Activated CD8-positive, alpha-beta memory T cell treated with anti-CD3 and anti-CD28 coated beads for 48 hours (primary cell): ENCODE measurements around the gene YEATS4.

ENCODE experiments used
- DNase-seq, 3 experiments: peaks; one replicate each; pipeline ENCODE4 v3.0.0-alpha.2; 2020; ENCODE audit warnings: low read depth in 2 of 3, low spot score in 2 of 3

YEATS4 gene

GRCh38 chr12:69388371-69388770 is 28.8 kb downstream of the YEATS4 start:
- no peak for DNase-seq

DNA sequence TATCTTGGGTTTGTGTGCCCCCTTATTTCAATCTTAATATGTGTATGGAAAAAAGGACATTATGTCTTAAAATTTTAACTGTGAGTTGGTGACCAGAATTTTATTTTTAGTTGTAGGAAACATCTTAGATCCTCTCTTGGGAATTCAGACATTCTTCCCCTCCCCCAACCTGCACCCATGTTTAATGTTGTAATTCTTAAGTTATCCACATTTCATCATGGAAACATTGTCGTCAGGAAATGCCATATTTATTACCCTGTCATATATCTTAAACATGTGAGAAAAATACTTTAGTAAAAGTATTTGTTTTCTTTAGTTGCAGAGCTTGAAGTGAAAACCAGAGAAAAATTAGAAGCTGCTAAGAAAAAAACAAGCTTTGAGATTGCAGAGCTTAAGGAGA is 30.3 kb downstream of the YEATS4 start:
- no peak for DNase-seq

DNA sequence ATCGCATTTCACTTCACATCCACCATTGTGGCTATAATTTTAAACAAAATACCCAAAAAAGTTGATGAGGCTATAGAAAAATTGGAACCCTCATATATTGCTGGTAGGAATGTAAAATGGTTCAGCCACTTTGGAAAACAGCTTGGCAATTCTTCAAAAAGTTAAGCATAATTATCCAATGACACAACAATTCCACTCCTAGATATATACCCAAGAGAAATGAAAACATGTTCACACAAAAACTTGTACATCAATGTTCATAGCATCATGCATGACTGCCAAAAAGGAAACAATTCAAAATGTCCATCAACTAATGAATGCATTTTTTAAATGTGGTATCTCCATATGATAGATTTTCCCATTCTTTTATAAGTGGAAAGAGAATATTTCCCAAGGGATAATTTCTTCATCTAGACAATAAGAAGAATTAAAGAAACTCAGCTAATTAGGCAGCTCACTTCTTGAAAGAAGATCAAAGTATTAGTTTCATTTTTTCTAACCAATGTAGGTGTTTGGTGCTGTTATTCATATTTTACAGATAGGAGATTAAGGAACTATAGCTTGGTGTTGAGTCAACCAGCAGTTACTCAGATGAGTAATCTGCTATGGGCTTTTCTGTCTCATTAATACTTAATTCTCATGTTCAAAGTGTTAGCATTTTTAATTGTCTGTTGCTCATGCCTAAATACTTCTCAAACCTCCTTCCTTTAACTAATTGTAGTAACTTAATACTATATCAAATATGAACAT is 32.8 kb downstream of the YEATS4 start:
- DNase-seq: no peak

GRCh38 chr12:69396041-69396440 is 36.5 kb downstream of the YEATS4 start:
- DNase-seq: no peak

DNA sequence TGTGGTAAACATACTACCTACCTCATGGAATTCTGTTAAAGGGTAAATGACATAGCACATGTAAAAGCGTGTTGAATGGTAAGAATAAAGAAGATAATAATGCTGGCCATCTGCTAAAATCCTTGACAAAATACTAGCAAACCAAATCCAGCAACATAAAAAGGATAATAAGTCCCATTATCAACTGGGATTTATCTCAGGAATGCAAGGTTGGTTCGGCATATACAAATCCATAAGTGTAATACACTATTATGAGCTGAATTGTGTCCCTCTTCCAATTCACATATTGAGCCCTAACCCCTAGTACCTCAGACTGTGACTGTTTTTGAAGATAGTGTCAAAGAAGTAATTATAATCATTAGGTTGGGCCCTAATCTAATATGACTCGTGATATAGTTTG is 37.4 kb downstream of the YEATS4 start:
- DNase-seq: no peak

GRCh38 chr12:69397978-69398377 is 38.4 kb downstream of the YEATS4 start:
- DNase-seq: no peak

DNA sequence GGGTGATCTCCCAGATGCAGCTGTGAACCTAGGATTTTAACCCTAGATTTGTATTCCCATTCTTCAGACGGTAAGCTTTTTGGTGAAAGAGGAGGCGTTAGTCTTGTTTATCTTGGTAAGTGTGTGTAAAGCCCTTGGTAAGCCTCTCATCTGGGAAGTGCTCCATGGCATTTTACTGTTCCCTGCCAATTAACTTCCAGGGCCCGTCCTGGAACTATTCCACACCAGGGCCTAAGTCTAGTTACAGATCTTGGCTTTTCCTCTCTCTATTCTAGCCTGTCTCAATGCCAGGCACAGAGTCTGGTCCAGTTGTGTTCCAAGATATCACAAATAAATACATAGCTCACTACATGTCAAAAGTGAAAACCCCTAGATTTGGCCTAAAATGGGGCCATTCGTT is 42.4 kb downstream of the YEATS4 start:
- no peak for DNase-seq

DNA sequence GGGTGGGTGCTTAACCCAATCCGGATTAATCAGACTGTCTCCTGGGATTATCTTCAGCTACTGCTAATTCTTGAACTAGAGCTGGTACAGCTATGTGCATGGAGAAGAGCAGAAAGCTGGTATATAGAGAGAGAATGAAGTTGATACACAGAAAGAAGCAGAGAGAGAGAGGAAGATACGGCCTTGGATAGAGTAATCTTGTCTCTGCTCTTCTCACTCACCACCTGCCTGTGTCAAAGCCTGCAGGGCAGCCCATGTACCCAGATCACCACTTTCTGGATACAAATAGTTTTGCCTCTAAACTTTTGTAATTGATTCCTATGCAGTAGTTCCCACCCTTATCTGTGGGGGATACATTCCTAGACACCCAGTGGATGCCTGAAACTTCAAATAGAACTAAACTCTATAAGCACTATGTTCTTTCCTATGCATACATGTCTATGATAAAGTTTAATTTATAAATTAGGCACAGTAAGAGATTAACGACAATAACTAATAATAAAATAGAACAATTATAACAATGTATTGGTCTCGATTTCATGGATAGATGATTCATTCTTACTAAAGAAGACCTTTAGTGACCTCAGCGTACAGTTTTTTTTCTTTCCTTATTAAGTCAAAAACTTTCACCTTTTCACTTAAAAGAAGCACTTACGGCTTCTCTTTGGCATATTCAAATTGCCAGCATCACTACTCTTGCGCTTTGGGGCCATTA is 45.5 kb downstream of the YEATS4 start:
- no peak for DNase-seq

DNA sequence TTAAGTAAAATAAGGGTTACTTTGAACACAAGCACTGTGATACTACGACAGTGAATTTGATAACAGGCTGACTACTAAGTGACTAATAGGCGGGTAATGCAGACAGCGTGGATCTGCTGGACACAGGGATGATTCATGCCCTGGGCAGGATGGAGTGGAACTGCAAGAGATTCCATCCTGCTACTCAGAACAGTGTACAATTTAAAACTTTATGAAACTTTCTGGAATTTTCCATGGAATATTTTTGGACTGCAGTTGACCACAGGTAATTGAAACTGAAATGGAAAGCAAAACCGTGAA is 46.0 kb downstream of the YEATS4 start:
- DNase-seq: no peak

GRCh38 chr12:69406217-69406616 is 46.7 kb downstream of the YEATS4 start:
- no peak for DNase-seq

DNA sequence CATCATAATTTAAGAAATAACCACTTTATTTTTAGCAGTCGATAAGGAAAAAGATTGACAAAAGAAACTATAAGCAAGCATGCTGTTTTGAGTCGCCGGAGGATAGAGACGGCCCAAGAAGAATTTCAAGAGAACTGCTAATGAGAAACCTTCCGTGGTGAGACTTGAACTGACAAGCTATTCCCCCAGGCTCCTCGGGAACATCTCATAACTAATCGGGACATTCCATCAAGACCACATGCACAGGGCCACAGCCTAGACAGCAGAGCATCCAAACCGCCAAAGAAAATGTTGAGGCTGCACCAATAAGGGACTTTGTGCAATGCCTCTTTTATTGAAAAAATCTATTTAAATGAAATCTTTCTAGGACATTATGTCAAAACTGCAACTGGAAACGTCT is 51.0 kb downstream of the YEATS4 start:
- no peak for DNase-seq

GRCh38 chr12:69412655-69413054 is 53.1 kb downstream of the YEATS4 start:
- no peak for DNase-seq

- no peak for DNase-seq
Measured at GRCh38 chr12:69415471-69416275, 56.1 kb downstream of the YEATS4 start.

DNA sequence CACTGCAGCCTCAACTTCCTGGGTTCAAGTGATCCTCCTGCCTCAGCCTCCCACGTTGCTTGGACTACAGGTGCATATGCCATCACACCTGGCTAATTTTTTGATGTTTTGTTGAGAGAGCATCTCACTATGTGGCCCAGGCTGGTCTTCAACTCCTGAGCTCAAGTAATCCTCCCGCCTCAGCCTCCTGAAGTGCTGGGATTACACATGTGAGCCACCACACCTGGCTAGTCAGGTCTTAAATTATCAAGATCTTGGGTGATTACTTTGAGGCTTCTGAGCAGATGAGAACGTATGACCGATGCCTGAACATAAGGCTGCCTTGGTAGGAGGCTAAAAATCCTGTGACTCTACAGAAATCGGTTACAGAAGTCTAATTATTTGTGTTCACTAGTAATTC is 57.7 kb downstream of the YEATS4 start:
- no peak for DNase-seq

DNA sequence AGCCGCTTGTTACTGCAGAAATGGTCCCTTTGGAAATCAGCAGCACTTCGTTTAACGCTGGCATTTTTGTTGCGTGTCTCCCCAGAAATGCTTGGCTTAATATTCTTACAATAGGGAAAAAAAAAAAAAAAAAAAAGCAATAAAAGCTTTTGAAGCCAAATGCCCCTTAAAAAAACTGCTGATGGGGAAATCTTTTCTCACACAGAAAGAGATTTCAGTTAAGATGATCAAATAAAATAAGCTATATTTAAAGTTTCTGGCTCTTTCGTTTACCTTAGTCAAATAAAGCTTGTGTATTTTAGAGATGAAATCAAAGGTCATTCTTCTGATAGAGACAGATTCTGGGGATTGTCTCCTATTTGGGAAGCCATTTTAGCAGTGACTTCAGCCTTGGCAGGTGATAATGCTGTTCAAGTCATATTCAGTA is 58.2 kb downstream of the YEATS4 start:
- DNase-seq: no peak

DNA sequence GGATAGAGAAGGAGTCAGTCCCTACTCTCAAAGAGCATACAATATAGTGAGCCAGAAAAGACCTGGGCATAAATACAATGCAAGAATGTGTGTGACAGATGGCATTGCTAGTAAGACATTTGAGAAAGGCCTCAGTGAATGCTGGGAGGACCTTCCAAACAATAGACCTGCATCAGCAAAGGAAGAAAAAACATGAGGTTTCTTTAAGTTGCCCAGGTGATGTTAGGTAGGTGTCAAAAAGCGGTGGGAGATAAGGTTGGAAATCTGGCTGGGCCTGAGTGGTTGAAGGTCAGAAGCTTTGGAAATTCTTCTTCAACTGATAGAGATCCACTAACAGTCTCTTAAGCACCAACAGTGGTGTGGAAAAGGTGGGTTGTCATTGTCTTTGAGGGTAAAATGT is 60.2 kb downstream of the YEATS4 start:
- DNase-seq: no peak

DNA sequence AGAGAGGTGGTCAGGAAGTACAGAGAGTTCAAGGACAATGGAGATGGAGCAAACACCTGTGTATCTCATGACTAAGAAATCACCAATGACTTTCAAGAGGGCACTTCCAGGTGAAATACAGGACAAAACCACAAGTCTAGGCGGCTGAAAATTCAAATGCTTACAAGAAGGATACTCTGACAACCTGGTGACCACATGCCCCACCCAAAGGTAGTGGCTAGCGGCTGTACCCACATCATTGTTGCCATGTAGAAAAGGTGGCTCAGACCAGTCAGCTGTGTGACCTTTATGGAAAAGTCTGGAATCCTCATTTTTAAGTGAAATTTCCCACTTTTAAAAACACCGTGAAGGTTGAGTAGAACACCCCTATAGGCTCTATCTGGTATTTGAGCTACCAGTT is 62.0 kb downstream of the YEATS4 start:
- no peak for DNase-seq

DNA sequence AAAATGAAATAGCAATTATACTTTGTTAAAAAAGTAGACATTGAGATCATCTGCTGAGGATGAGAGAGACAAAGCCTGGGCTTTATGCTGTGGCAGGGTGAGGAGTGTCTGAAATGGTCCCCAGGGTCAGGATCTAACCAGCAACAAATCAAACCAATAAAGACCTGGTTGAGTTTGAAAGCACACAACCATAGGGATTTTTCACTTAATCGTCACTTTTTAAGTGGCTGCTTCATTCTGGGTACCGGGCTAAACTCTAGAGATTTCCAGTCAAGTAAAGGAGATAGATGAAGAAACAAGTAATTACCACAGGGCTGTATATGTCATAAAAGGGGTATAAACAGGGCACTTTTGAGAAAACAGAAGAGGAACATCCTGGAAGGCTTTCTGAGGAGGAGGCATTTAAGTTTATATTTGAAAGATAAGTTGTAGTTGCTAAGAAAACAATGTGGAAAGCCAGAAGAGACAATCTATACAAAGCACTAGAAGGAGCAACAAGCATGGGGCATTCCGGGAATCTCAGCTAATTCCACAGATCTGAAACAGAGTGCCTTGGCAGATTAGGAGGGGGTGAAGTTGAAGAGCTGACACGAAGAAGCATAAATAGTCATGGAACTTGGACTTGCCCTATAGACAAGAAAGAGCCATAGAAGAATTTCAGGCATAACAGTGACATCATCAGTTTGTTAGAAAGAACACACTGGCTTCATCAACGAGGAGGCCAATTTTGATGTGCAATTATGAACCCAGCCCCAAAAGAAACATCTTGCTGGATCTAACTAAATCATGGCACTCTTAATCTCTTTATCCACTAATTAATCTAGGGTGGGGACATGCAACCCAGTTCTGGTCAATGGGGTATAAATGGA is 63.7 kb downstream of the YEATS4 start:
- no peak for DNase-seq

- no peak for DNase-seq
Measured at GRCh38 chr12:69425417-69425816, 65.9 kb downstream of the YEATS4 start.

DNA sequence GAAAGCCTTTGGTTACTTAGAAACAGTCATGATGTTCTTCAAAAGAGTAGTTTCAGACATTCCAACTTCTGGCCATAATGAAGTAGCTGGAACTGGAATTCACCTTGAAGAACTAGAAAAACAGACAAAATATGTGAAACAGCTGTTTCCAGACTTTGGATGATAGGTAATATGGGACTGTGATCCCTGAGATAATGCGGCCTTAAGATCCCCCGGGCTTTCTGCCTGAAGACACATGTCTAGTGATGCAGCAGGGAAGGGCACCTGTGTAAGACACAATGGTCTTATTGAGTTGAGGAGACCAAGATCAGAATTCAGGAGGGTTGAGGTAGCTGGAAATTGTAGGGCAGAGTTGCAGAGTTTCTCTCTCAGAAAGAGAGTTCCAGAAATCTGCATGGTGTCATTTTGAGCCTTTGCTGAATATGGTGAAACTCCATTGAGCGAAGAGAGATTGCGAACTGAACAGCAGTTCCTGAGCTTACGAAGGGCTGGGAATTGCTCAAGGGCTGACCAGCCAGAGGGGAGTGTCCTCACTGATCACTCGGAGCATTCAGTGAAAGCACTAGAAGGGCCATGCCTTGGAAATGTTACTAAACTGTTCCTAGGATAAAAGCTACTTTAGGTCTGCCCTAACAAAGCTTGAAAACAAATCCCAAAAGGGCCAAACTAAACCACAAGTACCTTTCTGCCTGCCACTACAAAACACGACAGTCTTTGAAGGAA is 69.0 kb downstream of the YEATS4 start:
- DNase-seq: no peak
